Smooth muscle cell of the umbilical artery (primary cell): Measurements from ENCODE around the gene ADAR. TPM values are rescaled to one million over a fixed set of nuclear protein-coding genes. Genes with fewer than 3 reads are reported as not detected.

Source experiments
- total RNA-seq: library from RNA; depleted of rRNA; stranded (reverse); fragments of >200 nt; gene quantifications from 2 replicates; pipeline ENCODE4 v1.2.3, GENCODE V29; 2014

Gene ADAR, protein sequence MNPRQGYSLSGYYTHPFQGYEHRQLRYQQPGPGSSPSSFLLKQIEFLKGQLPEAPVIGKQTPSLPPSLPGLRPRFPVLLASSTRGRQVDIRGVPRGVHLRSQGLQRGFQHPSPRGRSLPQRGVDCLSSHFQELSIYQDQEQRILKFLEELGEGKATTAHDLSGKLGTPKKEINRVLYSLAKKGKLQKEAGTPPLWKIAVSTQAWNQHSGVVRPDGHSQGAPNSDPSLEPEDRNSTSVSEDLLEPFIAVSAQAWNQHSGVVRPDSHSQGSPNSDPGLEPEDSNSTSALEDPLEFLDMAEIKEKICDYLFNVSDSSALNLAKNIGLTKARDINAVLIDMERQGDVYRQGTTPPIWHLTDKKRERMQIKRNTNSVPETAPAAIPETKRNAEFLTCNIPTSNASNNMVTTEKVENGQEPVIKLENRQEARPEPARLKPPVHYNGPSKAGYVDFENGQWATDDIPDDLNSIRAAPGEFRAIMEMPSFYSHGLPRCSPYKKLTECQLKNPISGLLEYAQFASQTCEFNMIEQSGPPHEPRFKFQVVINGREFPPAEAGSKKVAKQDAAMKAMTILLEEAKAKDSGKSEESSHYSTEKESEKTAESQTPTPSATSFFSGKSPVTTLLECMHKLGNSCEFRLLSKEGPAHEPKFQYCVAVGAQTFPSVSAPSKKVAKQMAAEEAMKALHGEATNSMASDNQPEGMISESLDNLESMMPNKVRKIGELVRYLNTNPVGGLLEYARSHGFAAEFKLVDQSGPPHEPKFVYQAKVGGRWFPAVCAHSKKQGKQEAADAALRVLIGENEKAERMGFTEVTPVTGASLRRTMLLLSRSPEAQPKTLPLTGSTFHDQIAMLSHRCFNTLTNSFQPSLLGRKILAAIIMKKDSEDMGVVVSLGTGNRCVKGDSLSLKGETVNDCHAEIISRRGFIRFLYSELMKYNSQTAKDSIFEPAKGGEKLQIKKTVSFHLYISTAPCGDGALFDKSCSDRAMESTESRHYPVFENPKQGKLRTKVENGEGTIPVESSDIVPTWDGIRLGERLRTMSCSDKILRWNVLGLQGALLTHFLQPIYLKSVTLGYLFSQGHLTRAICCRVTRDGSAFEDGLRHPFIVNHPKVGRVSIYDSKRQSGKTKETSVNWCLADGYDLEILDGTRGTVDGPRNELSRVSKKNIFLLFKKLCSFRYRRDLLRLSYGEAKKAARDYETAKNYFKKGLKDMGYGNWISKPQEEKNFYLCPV
- total RNA-seq = 76.0 and 123 TPM in 2 replicates

DNA sequence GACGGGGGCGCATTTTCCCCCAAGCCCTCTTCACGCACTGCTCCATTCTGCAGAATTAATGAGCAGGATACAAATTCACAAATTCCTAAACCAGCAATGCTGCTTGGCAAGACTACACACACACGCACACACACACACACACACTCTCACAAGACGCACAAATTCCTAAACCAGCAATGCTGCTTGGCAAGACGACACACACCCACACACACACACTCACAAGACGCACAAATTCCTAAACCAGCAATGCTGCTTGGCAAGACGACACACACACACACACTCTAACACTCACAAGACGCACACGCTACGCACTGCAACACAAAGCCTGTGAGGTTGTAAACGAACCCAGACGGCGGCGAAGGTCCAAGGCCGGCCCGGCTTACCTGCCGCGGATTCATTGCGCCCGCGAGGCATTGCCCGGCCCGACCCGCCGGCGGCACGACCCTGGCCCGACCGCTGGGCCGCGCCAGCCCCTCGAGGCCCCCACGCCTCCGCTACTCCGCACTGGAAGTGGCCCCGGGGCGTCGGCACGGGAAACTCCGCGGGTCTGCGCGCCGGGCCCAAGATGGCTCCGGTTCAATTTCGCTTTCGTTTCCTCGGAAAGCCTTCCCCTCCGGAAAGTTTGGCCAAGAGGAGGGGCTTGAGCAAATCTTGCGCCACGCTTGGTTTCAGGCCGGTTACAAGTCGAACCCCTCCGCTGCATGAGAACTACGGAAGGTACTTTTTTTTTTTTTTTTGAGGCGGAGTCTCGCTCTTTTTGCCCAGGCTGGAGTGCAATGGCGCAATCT lies at the start of gene ADAR:
TSS of gene ADAR (minus strand) at position 578 of the 788 bp plus-strand sequence. CDS start at position 398, 180 bp downstream.

DNA sequence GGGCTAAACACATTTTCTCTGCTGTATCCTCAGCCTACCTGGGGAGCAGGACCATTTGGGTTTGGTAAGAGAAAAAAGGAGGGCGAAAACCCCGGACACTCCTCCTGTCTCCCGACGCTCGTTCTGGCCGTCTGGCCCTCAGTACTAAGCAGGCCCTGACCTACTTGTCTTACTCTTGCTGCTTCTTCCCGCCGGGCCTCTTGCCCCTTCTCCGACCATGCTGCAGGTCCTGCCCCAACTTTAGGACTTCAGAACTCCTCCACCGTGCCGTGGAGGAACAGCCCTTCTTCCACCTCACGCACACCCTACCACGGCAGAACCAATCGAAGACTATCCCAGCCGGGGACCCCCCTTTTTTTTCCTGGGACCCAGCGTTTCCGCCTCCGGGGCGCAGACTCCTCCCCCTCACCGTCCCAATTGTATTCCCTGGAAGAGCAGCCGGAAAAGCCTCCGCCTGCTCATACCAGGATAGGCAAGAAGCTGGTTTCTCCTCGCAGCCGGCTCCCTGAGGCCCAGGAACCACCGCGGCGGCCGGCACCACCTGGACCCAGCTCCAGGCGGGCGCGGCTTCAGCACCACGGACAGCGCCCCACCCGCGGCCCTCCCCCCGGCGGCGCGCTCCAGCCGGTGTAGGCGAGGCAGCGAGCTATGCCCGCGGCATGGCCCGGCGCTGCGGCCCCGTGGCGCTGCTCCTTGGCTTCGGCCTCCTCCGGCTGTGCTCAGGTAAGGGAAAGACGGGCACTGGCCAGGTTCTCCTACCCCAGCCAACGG lies 40.4 kb downstream of the ADAR start, which contains the start of gene CHRNB2:
TSS of gene CHRNB2 (plus strand) at position 393 of the 771 bp plus-strand sequence. CDS start at position 660, 267 bp downstream.

DNA sequence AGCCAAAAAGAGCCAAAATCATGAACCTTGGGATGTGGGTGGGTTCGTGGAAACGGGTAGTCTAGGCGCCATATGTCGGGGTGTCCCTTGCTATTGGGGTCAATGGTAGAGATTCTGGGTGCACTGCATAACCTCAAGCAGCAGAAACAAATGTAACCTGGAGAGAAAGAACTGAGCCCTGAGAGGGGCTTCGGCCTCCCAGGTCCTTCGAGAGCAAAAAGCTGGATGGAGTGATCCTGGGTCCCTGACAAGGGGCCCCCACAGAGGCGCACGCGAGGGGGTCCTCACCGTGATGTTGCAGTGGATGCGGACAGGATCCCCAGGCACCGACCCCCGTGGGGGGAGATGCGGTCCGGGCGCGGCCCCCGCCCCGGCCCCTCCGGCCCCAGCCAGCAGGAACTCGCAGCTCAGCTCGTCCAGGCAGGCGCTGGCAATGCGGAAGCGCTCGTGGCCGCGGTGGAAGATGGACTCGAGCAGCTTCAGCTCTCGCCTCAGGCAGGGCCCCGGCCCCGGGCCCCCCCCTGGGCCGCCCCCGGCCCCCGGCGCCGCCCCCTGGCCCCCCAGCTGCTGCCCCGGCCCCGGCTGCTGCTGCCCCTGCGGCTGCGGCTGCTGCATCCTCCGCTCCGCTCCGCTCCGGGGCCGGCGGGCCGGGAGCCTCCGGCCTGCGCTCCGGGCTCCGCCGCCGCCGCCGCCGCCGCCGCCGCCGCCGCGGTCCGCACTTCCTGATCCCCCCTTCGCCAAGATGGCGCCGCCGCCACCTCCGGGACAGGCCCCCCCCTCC lies 49.9 kb downstream of the ADAR start, which contains the start of gene UBE2Q1:
TSS of gene UBE2Q1 (minus strand) at position 724 of the 781 bp plus-strand sequence. CDS start at position 615, 109 bp downstream.

Other genes starting within 250 kb of the ADAR start
- gene IL6R, start 202.8 kb downstream of the ADAR start, total RNA-seq = 0.30 and 1.1 TPM in 2 replicates
- gene TDRD10, start 106.0 kb downstream of the ADAR start, total RNA-seq = not detected in 2 replicates
- gene SHE, start 105.8 kb downstream of the ADAR start, total RNA-seq = under 0.01 and 0.05 TPM in 2 replicates
- 27.6 and 36.1 TPM in 2 replicates for gene UBE2Q1, start 49.5 kb downstream of the ADAR start, total RNA-seq
- under 0.01 and 0.05 TPM in 2 replicates for gene CHRNB2, start 40.4 kb downstream of the ADAR start, total RNA-seq